Measurements from ENCODE around the gene TOMM34. TPM values are rescaled to one million over a fixed set of nuclear protein-coding genes. Genes with fewer than 3 reads are reported as not detected.

The TOMM34 gene
- total and polyA plus RNA-seq, 2 of the 13 experiments (the other 11 are each of a cell fraction or from before 2014, with no cell fraction given), result 36.2 to 52.0 TPM

DNA sequence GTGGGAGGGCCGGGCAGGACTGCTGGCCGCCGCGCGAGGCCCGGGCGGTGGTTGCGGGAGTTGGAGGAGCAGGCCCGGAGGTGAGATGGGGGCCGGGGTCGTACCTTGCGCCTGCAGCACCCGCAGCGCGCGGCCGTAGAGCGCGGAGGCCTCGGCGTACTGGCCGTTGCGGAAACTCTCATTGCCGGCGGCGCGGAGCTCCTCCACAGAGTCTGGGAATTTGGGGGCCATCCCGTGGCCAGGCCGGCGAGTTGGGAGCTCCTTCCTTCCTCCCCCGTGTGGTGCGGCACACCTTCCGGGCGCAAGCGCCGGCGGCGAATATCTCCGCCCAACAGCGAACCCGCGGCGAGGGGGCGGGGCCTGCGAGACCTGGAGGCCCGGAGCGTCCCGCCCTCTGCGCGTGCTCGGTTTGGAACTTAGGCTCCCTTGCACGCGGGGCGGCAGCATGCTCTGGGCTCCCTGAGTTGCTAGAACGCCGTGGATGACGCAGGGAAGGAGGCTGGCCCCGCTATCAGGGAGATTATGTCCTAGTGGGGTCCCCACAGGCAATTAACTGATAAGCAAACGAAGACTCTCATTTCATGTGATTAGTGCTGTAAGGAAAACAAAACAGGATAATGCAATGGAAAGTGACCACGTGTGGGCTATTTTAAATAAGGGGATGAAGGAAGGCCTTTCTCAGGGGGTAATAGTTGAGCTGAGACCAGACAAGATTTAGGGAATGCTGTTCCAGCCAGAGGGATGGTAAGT, at the start of gene TOMM34 (continued):
- TF ChIP-seq, protein P1, sequence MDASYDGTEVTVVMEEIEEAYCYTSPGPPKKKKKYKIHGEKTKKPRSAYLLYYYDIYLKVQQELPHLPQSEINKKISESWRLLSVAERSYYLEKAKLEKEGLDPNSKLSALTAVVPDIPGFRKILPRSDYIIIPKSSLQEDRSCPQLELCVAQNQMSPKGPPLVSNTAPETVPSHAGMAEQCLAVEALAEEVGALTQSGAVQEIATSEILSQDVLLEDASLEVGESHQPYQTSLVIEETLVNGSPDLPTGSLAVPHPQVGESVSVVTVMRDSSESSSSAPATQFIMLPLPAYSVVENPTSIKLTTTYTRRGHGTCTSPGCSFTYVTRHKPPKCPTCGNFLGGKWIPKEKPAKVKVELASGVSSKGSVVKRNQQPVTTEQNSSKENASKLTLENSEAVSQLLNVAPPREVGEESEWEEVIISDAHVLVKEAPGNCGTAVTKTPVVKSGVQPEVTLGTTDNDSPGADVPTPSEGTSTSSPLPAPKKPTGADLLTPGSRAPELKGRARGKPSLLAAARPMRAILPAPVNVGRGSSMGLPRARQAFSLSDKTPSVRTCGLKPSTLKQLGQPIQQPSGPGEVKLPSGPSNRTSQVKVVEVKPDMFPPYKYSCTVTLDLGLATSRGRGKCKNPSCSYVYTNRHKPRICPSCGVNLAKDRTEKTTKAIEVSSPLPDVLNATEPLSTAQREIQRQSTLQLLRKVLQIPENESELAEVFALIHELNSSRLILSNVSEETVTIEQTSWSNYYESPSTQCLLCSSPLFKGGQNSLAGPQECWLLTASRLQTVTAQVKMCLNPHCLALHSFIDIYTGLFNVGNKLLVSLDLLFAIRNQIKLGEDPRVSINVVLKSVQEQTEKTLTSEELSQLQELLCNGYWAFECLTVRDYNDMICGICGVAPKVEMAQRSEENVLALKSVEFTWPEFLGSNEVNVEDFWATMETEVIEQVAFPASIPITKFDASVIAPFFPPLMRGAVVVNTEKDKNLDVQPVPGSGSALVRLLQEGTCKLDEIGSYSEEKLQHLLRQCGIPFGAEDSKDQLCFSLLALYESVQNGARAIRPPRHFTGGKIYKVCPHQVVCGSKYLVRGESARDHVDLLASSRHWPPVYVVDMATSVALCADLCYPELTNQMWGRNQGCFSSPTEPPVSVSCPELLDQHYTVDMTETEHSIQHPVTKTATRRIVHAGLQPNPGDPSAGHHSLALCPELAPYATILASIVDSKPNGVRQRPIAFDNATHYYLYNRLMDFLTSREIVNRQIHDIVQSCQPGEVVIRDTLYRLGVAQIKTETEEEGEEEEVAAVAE (CRISPR knock-in tag; IDR thresholded peaks at IDR 0.05; ENCODE audit: borderline replicate concordance), result peak; percentile 94
- TF ChIP-seq HNF4A (CRISPR knock-in tag; IDR thresholded peaks at IDR 0.05), result no peak; the same call in 1 of the 2 replicates
- TF ChIP-seq ZNF607 (CRISPR knock-in tag; IDR thresholded peaks at IDR 0.05; ENCODE audit: borderline replicate concordance), result peak; percentile 100
- TF ChIP-seq DPF2 (CRISPR knock-in tag; IDR thresholded peaks at IDR 0.05; ENCODE audit: borderline replicate concordance, low read depth), result no peak
- peak; percentile 94 for TF ChIP-seq ZNF335 (CRISPR knock-in tag; IDR thresholded peaks at IDR 0.05)
- TF ChIP-seq, protein P2, sequence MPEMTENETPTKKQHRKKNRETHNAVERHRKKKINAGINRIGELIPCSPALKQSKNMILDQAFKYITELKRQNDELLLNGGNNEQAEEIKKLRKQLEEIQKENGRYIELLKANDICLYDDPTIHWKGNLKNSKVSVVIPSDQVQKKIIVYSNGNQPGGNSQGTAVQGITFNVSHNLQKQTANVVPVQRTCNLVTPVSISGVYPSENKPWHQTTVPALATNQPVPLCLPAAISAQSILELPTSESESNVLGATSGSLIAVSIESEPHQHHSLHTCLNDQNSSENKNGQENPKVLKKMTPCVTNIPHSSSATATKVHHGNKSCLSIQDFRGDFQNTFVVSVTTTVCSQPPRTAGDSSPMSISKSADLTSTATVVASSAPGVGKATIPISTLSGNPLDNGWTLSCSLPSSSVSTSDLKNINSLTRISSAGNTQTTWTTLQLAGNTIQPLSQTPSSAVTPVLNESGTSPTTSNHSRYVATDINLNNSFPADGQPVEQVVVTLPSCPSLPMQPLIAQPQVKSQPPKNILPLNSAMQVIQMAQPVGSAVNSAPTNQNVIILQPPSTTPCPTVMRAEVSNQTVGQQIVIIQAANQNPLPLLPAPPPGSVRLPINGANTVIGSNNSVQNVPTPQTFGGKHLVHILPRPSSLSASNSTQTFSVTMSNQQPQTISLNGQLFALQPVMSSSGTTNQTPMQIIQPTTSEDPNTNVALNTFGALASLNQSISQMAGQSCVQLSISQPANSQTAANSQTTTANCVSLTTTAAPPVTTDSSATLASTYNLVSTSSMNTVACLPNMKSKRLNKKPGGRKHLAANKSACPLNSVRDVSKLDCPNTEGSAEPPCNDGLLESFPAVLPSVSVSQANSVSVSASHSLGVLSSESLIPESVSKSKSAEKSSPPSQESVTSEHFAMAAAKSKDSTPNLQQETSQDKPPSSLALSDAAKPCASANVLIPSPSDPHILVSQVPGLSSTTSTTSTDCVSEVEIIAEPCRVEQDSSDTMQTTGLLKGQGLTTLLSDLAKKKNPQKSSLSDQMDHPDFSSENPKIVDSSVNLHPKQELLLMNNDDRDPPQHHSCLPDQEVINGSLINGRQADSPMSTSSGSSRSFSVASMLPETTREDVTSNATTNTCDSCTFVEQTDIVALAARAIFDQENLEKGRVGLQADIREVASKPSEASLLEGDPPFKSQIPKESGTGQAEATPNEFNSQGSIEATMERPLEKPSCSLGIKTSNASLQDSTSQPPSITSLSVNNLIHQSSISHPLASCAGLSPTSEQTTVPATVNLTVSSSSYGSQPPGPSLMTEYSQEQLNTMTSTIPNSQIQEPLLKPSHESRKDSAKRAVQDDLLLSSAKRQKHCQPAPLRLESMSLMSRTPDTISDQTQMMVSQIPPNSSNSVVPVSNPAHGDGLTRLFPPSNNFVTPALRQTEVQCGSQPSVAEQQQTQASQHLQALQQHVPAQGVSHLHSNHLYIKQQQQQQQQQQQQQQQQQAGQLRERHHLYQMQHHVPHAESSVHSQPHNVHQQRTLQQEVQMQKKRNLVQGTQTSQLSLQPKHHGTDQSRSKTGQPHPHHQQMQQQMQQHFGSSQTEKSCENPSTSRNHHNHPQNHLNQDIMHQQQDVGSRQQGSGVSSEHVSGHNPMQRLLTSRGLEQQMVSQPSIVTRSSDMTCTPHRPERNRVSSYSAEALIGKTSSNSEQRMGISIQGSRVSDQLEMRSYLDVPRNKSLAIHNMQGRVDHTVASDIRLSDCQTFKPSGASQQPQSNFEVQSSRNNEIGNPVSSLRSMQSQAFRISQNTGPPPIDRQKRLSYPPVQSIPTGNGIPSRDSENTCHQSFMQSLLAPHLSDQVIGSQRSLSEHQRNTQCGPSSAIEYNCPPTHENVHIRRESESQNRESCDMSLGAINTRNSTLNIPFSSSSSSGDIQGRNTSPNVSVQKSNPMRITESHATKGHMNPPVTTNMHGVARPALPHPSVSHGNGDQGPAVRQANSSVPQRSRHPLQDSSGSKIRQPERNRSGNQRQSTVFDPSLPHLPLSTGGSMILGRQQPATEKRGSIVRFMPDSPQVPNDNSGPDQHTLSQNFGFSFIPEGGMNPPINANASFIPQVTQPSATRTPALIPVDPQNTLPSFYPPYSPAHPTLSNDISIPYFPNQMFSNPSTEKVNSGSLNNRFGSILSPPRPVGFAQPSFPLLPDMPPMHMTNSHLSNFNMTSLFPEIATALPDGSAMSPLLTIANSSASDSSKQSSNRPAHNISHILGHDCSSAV (CRISPR knock-in tag; IDR thresholded peaks at IDR 0.05; ENCODE audit: borderline replicate concordance), result peak; percentile 88
- TF ChIP-seq SCMH1 (CRISPR knock-in tag; IDR thresholded peaks at IDR 0.05; ENCODE audit: borderline replicate concordance), result no peak
- TF ChIP-seq ESRRA (CRISPR knock-in tag; IDR thresholded peaks at IDR 0.05; ENCODE audit: low read depth), result peak; percentile 82; the same call in 1 of the 2 replicates
- peak; percentile 89; the same call in 1 of the 2 replicates for TF ChIP-seq ZNF337 (CRISPR knock-in tag; IDR thresholded peaks at IDR 0.05; ENCODE audit: borderline replicate concordance, low read depth)
- TF ChIP-seq CCDC6 (CRISPR knock-in tag; IDR thresholded peaks at IDR 0.05), result peak; percentile 92; the same call in 1 of the 2 replicates
- TF ChIP-seq, protein P3, sequence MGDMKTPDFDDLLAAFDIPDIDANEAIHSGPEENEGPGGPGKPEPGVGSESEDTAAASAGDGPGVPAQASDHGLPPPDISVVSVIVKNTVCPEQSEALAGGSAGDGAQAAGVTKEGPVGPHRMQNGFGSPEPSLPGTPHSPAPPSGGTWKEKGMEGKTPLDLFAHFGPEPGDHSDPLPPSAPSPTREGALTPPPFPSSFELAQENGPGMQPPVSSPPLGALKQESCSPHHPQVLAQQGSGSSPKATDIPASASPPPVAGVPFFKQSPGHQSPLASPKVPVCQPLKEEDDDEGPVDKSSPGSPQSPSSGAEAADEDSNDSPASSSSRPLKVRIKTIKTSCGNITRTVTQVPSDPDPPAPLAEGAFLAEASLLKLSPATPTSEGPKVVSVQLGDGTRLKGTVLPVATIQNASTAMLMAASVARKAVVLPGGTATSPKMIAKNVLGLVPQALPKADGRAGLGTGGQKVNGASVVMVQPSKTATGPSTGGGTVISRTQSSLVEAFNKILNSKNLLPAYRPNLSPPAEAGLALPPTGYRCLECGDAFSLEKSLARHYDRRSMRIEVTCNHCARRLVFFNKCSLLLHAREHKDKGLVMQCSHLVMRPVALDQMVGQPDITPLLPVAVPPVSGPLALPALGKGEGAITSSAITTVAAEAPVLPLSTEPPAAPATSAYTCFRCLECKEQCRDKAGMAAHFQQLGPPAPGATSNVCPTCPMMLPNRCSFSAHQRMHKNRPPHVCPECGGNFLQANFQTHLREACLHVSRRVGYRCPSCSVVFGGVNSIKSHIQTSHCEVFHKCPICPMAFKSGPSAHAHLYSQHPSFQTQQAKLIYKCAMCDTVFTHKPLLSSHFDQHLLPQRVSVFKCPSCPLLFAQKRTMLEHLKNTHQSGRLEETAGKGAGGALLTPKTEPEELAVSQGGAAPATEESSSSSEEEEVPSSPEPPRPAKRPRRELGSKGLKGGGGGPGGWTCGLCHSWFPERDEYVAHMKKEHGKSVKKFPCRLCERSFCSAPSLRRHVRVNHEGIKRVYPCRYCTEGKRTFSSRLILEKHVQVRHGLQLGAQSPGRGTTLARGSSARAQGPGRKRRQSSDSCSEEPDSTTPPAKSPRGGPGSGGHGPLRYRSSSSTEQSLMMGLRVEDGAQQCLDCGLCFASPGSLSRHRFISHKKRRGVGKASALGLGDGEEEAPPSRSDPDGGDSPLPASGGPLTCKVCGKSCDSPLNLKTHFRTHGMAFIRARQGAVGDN (CRISPR knock-in tag; IDR thresholded peaks at IDR 0.05), result peak; percentile 100
